Left ventricle myocardium inferior (tissue), 1 donor: ENCODE data around the gene UBE2E3. TPM values are rescaled to one million over a fixed set of nuclear protein-coding genes. Genes with fewer than 3 reads are reported as not detected.
A peak's percentile ranks its signal among the peaks of the same experiment; 100 is the strongest.

ENCODE experiments used
- DNase-seq: peaks from one replicate; pipeline ENCODE4 v3.0.0-alpha.2; 2020
- H3K27ac ChIP-seq: fragments of 200-600 bp; replicated peaks from 2 replicates; pipeline ENCODE4 v1.8.0; 2021
- H3K27me3 ChIP-seq: fragments of 200-600 bp; 2 replicates; pipeline ENCODE4 v1.8.0; 2021; ENCODE audit warnings: low read depth
- H3K36me3 ChIP-seq: fragments of 200-600 bp; 2 replicates; pipeline ENCODE4 v1.8.0; 2021
- H3K4me1 ChIP-seq: fragments of 200-600 bp; 2 replicates; pipeline ENCODE4 v1.8.0; 2021
- H3K4me3 ChIP-seq: fragments of 200-600 bp; 2 replicates; pipeline ENCODE4 v1.8.0; 2021; ENCODE audit warnings: mild to moderate bottlenecking, moderate library complexity
- H3K9me3 ChIP-seq: fragments of 200-600 bp; replicated peaks from 2 replicates; pipeline ENCODE4 v1.8.0; 2021
- intact Hi-C: fragments of 100-400 bp; cut with micrococcal nuclease; formaldehyde crosslinking; loops from one replicate; pipeline ENCODE4 v1.11.0; 2022
- total RNA-seq: library from RNA; stranded (reverse); fragmentation: NEBNext Ultra II Directional; extraction: Animal tissue kit (Norgen Biotek cat#: 25700); gene quantifications from one replicate; pipeline ENCODE4 v1.2.1, GENCODE V29; 2021
- TF ChIP-seq, protein P1 (sequence below): fragments of 200-600 bp; IDR thresholded peaks from 2 replicates; pipeline ENCODE4 v1.8.0; 2021; ENCODE audit warnings: antibody characterized with exemption, mild to moderate bottlenecking, borderline replicate concordance
- donor health status: DM: no; HTN: yes; CAD: no; lungs with severe emphysema.

Gene UBE2E3
- total RNA-seq, 1 donor from 2014 or later = 53.5 TPM

DNA sequence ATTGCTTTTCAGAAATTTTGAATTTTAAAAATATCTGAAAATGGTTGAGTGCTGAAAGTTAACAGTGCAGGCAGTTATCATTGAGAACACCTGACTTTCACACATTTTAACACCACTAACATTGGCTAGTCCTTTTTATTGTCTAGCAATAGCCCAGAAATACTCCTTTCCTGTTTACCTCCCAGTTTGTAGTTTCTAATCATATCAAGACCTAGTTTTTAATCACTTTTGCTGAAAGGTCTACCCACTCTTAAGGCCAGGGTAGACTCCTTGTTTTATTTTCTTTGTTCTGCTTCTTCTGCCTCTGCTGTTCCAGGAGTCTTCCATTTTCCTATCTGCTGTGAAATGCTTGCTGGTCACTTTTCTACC, 72.1 kb downstream of the UBE2E3 start:
- Histone ChIP-seq H3K27ac (no peak overlapping the region), H3K4me1 (peaks cover 23% of the 10 kb centered on the region), H3K9me3 (no peaks in the 10 kb centered on the region), H3K27me3 (no peaks in the 10 kb centered on the region), H3K4me3 (no peak overlapping the region), H3K36me3 (no peaks in the 10 kb centered on the region)
- intact Hi-C loops = no loop called here
- no peak for DNase-seq
- TF ChIP-seq, protein P1, sequence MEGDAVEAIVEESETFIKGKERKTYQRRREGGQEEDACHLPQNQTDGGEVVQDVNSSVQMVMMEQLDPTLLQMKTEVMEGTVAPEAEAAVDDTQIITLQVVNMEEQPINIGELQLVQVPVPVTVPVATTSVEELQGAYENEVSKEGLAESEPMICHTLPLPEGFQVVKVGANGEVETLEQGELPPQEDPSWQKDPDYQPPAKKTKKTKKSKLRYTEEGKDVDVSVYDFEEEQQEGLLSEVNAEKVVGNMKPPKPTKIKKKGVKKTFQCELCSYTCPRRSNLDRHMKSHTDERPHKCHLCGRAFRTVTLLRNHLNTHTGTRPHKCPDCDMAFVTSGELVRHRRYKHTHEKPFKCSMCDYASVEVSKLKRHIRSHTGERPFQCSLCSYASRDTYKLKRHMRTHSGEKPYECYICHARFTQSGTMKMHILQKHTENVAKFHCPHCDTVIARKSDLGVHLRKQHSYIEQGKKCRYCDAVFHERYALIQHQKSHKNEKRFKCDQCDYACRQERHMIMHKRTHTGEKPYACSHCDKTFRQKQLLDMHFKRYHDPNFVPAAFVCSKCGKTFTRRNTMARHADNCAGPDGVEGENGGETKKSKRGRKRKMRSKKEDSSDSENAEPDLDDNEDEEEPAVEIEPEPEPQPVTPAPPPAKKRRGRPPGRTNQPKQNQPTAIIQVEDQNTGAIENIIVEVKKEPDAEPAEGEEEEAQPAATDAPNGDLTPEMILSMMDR = no peak

DNA sequence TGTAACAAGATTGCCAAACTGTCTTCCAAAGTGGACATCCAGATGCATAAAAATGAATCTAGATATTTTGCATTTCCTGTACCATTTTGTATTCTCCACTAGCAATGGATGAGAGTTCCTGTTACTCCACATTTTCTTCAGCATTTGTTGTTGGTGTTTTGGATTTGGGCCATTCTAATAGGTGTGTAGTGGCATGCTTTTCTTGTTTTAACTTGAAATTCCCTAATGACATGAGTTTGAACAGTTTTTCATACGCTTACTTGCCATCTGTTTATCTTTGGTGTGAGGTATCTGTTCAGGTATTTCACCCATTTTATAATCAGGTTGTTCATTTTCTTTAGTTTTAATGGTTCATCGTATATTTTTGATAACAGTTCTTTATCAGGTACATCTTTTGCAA, 73.9 kb downstream of the UBE2E3 start:
- intact Hi-C loops = no loop called here
- H3K36me3 ChIP-seq = no peaks in the 10 kb centered on the region
- no peak for DNase-seq

DNA sequence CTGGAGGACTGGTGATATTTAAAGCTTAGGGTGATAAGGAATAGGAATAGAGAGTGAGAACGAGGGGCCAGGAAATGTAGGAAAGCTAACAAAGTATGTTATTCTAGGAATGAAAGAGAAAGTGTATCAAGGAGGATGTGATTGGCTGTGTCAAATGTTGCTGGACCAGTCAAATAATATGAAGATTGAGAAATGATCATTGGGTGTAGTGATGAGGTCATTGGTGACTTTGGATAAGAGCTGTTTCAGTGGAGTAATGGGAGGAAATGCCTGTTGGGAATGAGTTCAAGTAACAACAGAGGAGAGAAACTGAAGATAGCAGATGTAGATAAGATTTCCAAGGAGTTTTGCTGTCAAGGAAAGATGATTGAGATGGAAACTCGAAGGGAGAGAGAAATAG, 74.4 kb downstream of the UBE2E3 start:
- H3K9me3 ChIP-seq = no peaks in the 10 kb centered on the region
- H3K4me1 ChIP-seq = peaks cover 23% of the 10 kb centered on the region
- no peak overlapping the region for H3K4me3 ChIP-seq
- intact Hi-C loops = no loop called here
- H3K27me3 ChIP-seq = no peaks in the 10 kb centered on the region
- no peaks in the 10 kb centered on the region for H3K36me3 ChIP-seq
- TF ChIP-seq, protein P1 = no peak
- no peak for DNase-seq
- no peak overlapping the region for H3K27ac ChIP-seq

More for the DNA sequence above, 73.9 kb downstream of the UBE2E3 start:
- Histone ChIP-seq H3K9me3 (no peaks in the 10 kb centered on the region), H3K27ac (no peak overlapping the region), H3K27me3 (no peaks in the 10 kb centered on the region), H3K4me3 (no peak overlapping the region), H3K4me1 (peaks cover 23% of the 10 kb centered on the region)
- TF ChIP-seq, protein P1 = no peak

DNA sequence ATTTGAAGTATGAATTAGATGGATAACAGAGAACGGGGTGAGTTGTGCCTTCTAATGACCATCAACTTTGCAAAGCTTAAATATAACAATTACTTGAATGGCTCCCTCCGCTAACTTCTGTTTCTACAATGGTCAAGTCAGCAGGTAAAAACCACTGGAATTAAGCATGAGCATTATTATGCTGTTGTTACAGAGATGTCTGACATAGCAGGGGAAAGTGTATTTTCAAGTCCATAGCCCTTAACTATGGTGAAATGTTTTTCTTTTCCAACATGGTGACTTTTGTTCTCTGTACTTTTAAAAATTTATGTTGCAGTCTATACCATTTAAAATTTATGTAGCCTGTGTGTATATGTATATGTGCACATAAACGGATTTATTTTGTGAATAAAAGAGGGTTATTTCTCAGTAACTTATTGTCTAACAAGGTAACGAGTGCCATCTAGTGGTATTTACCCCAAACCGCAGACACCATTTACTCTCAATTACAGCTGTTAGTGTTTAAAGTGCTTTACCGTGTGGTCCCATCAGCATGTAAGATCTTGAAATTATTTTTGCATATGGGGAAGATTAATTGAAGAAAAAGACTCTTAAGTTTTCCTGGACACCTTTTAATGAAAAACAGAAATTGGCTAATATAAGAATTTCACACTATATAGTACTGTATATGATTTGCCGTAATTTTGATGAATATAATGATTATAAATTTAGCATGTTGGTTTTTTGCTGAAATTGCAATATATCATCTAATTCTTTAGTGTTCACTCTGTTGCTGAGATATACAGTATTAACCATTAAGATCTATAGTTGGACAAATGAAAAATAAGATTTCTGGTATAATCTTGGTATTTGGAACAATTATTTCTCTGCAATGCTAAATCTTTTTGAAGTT, 78.2 kb downstream of the UBE2E3 start:
- TF ChIP-seq, protein P1 = peak; percentile 76
- intact Hi-C loops = no loop called here
- Histone ChIP-seq H3K27me3 (no peaks in the 10 kb centered on the region), H3K27ac (no peak overlapping the region), H3K4me3 (no peak overlapping the region), H3K36me3 (peaks cover 4% of the 10 kb centered on the region), H3K4me1 (peaks cover 12% of the 10 kb centered on the region), H3K9me3 (no peaks in the 10 kb centered on the region)
- no peak for DNase-seq

DNA sequence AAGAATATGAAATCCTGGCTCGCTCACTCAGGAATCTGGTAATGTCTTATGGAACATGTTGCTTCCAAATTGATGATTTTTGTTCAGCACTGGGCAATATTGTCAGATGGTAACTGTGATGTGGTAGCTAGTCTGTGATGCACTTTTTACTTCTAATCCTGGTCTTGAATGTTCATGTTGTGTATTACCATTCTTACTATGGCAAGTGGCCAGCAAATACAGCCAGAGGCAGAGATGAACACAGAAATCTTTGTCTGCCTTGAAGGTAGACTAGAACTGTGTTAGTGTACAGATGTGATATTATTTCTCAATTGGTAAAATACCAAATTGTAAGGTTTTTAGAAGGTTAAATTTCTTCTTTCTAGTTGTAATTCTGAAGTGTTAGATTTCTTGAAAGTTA, 83.3 kb downstream of the UBE2E3 start:
- H3K4me3 ChIP-seq = no peak overlapping the region
- no peaks in the 10 kb centered on the region for H3K9me3 ChIP-seq
- TF ChIP-seq, protein P1 = no peak
- H3K27me3 ChIP-seq = no peaks in the 10 kb centered on the region
- intact Hi-C loops = no loop called here
- peaks cover 4% of the 10 kb centered on the region for H3K36me3 ChIP-seq
- H3K4me1 ChIP-seq = no peaks in the 10 kb centered on the region
- DNase-seq = no peak
- H3K27ac ChIP-seq = no peak overlapping the region
